ENCODE measurements around the gene KCNC3. TPM values are rescaled to one million over a fixed set of nuclear protein-coding genes. Genes with fewer than 3 reads are reported as not detected.

The KCNC3 gene
- total and polyA plus RNA-seq, 2 of the 13 experiments (the other 11 are each of a cell fraction or from before 2014, with no cell fraction given) = 0.29 to 1.7 TPM

GRCh38 chr19:50362656-50363424 lies 33.7 kb upstream of the KCNC3 start (continued):
- TF ChIP-seq FOXM1 (CRISPR knock-in tag; IDR thresholded peaks at IDR 0.05) (no peak), ZNF782 (CRISPR knock-in tag; IDR thresholded peaks at IDR 0.05; ENCODE audit: borderline replicate concordance) (no peak)

GRCh38 chr19:50362030-50362412 lies 32.8 kb upstream of the KCNC3 start:
- no TSS peak for BruUV-seq (replicated peaks)
- ATAC-seq = no peak
- Histone ChIP-seq H3K4me1 (ENCODE audit: insufficient read depth, low read length) (peaks cover 9% of the 10 kb centered on the region; the same call in 1 of the 2 replicates), H3K9me3 (ENCODE audit: low read length) (no peaks in the 10 kb centered on the region), H3K4me2 (ENCODE audit: low read depth, low read length) (no peak overlapping the region), H3K79me2 (ENCODE audit: insufficient read depth, low read length) (no peaks in the 10 kb centered on the region), H4K20me1 (ENCODE audit: insufficient read depth, low read length) (no peaks in the 10 kb centered on the region), H3K9ac (ENCODE audit: insufficient read depth, low read depth, low read length) (no peak overlapping the region), H3K36me3 (replicated peaks in 1 of 2; ENCODE audit: control insufficient read depth in 1 of 2, insufficient read depth in 2 of 2, low read length in 2 of 2) (no peaks in the 10 kb centered on the region), H3K27ac (ENCODE audit: extremely low read length, insufficient read depth, low read length) (no peak overlapping the region), H2AFZ (ENCODE audit: low read length) (no peak overlapping the region), H3K4me3 (replicated peaks in 1 of 3; ENCODE audit: insufficient read depth in 1 of 3, low read depth in 2 of 3, low read length in 3 of 3) (no peak overlapping the region), H3K27me3 (ENCODE audit: control insufficient read depth in 1 of 2, insufficient read depth in 2 of 2, low read length in 2 of 2) (no peaks in the 10 kb centered on the region)
- DNase-seq (ENCODE audit: low spot score) = no peak
- POLR2A ChIA-PET = no interaction called here
- in situ Hi-C loops (cut with HindIII; ENCODE audit: extremely low pct_ligation_motif_present, low pct_unique_long_range_greater_than_20kb) (loop anchor here (25.0 kb wide), 1 partner anchor 425 kb away; the partner anchor contains the start of gene ACP4), intact Hi-C loops (cut with micrococcal nuclease; ENCODE audit: unreplicated experiment) (no loop called here)
- 62% methylated on average over 7 of the region's 7 CpGs for WGBS (ENCODE audit: low lambda C conversion rate)
- CTCF ChIA-PET (ENCODE audit: low intra/inter-chr PET ratio, low total read pairs) = no interaction called here
- no peak for FAIRE-seq
- TF ChIP-seq SAP130 (CRISPR knock-in tag; IDR thresholded peaks at IDR 0.05; ENCODE audit: low read depth) = no peak
- TF ChIP-seq MTA3 (CRISPR knock-in tag; IDR thresholded peaks at IDR 0.05) = no peak
- TF ChIP-seq STAT6 (CRISPR knock-in tag; IDR thresholded peaks at IDR 0.05; ENCODE audit: borderline replicate concordance) = no peak
- no peak for TF ChIP-seq PITX1 (CRISPR knock-in tag; IDR thresholded peaks at IDR 0.05)
- TF ChIP-seq SOX6 (IDR thresholded peaks at IDR 0.05) = no peak
- TF ChIP-seq SOX6 (CRISPR knock-in tag; IDR thresholded peaks at IDR 0.05) = no peak
- TF ChIP-seq ATF2 (CRISPR knock-in tag; IDR thresholded peaks at IDR 0.05) = no peak
- no peak for TF ChIP-seq ZNF180 (CRISPR knock-in tag; IDR thresholded peaks at IDR 0.05; ENCODE audit: borderline replicate concordance, low read depth)
- no peak for TF ChIP-seq PHF5A (CRISPR knock-in tag; IDR thresholded peaks at IDR 0.05; ENCODE audit: low read depth, unreplicated experiment)
- no peak for TF ChIP-seq HNRNPUL1 (IDR thresholded peaks at IDR 0.05; ENCODE audit: low read depth, low read length)
- no peak for TF ChIP-seq MAFK (conservative IDR thresholded peaks at IDR 0.05 in 1 of 2, IDR thresholded peaks at IDR 0.05 in 1 of 2; ENCODE audit: low read length in 2 of 2)
- no peak for TF ChIP-seq ZNF296 (CRISPR knock-in tag; conservative IDR thresholded peaks at IDR 0.05)
- no peak for TF ChIP-seq ZNF10 (CRISPR knock-in tag; IDR thresholded peaks at IDR 0.05; ENCODE audit: borderline replicate concordance, low read depth)
- no peak for TF ChIP-seq ZNF691 (CRISPR knock-in tag; IDR thresholded peaks at IDR 0.05; ENCODE audit: borderline replicate concordance, low read depth)

All from HepG2 (cell line).